GM19035 (cell line): ENCODE data around the gene TUBGCP5.
"Not testable (repeated sequence)": the region's sequence is repeated elsewhere in the genome, so short reads cannot be mapped to it uniquely, and the experiment has no call there.

Experiments
- ATAC-seq: cut with Tn5 transposase; IDR thresholded peaks from one replicate; pipeline ENCODE4 v1.9.1; 2021; ENCODE audit not compliant: unreplicated experiment

Gene TUBGCP5

DNA sequence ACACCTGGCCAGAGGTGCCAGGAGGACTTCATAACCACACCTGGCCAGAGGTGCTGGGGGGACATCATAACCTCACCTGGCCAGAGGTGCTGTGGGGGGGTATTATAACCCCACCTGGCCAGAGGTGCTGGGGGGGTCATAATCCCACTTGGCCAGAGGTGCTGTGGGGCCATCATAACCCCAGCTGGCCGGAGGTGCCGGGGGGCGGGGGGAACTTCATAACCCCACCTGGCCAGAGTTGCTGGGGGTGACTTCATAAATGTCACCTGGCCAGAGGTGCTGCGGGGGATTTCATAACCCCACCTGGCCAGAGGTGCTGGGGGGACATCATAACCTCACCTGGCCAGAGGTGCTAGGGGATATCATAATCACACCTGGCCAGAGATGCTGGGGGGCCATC is 4.2 kb upstream of the TUBGCP5 start:
- not testable (repeated sequence) for ATAC-seq

DNA sequence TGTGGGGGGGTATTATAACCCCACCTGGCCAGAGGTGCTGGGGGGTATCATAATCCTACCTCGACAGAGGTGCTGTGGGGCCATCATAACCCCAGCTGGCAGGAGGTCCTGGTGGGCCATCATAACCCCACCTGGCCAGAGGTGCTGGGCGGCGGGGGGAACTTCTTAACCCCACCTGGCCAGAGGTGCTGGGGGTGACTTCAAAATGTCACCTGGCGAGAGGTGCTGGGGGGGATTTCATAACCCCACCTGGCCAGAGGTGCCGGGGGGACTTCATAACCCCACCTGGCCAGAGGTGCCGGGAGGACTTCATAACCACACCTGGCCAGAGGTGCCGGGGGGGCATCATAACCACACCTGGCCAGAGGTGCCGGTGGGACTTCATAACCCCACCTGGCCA is 2.4 kb upstream of the TUBGCP5 start:
- ATAC-seq, result not testable (repeated sequence)

DNA sequence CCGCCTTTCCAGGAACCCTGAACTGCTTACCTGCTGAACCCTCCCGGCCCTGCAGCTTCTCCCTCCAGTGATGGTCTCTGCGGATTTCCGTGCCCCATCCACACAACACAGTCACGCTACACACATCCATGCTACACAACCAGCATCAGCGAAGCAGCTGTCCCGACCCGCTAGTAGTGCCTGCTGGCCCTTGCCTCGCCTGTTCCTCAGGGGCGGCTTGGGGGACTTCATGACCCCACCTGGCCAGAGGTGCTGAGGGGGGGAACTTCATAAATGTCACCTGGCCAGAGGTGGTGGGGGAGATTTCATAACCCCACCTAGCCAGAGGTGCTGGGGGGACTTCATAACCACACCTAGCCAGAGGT is 530 bp upstream of the TUBGCP5 start:
- no peak for ATAC-seq

DNA sequence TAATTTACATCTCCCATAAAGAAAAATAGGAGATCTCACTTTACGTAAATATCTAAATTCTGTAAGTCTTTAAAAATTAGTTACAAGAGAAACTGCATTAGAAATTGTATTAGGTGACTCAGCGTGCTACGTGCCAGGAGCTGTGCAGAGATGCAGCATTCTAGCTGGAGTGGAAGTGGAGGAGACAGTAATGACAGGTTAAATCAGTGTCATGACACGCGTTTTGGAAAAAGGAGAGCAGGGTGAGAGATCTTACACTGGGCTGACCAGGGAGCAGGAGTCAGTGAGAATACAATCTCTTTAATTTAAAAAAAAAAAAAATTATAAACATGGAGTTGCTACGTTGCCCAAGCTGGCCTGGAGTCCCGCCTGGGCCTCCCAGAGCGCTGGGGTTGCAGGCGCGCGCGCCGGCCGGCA is 635 bp downstream of the TUBGCP5 start:
- peak; percentile 13 for ATAC-seq

DNA sequence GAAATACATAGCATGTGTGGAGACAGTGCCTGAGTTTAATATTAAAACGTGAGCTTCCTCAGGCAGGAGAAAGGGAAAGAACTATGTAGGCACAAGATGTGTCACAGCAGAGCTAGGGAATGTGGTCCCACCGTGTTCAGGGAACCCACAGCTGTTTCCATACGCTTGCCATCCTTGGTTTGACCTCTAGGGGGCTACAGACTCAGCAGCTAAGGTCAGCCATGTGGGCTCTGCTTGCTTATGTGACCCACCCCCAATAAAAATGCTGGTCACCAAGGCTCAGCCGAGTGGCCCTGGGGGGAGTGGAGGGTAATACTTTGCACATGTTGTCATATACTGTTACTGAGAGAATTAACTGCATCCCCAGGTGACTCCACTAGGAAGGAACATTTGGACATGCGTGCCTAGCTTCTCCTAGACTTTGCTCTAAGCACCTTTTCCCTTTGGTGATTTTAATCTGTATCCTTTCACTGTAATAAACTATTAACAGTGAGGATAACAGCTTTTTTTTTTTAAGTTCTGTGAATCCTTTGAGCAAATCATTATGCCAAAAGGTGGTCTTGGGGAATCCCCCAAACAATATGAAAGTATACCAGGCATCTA is 3.3 kb downstream of the TUBGCP5 start:
- no peak for ATAC-seq

DNA sequence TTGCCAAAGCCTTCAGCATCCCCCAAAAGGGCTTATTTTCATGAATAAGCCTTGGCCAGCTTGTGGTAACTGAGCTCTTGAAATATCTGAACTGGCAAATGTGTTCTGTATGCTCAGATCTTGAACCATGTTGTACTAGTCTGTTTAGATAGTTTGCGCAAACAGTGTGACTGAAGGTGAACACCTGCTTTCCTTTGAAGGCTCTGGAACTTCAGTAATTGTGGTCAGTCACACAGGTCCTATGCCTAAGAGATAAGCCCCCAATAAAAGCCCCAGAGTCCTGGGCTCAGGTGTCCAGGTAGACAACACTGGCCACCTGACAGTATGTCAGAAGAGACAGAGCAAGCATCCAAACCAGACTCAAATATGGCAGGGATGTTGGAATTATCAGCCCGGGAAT is 5.4 kb downstream of the TUBGCP5 start:
- no peak for ATAC-seq

DNA sequence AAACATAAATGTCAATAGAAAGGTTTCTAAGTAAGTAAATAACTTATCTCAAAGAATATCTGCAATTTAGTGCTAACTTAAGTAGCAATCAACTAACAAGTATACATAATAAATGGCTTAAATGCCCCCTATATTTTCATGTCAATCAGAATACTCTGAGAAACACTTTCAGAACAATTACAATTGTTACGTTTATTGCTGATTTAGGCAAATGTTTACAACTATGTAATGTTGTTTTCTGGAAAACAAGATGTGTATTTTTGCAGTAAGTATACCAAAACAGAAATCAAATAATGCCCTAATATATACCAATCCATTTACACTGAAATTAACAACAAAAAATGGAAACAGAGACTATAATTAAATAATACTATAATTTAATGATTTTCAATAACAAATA is 13.2 kb downstream of the TUBGCP5 start:
- ATAC-seq, result no peak

DNA sequence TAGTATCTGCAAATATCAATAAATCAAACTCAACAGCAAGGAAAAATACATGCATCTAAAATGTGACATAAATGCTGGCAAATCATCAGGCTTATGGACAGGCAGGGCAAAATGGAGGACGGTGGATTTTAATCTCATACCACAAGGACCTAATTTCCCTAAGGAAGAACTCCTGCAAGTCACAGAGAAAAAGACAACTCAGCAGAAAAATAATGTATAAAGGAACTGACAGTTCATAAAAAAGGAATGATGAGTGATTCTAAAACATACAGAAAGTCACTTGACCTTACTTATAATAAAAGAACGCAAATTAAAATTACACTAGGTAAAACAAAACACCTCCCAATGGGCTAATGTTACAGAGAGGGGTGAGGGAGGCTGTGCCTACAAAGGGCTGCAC is 17.2 kb downstream of the TUBGCP5 start:
- no peak for ATAC-seq

DNA sequence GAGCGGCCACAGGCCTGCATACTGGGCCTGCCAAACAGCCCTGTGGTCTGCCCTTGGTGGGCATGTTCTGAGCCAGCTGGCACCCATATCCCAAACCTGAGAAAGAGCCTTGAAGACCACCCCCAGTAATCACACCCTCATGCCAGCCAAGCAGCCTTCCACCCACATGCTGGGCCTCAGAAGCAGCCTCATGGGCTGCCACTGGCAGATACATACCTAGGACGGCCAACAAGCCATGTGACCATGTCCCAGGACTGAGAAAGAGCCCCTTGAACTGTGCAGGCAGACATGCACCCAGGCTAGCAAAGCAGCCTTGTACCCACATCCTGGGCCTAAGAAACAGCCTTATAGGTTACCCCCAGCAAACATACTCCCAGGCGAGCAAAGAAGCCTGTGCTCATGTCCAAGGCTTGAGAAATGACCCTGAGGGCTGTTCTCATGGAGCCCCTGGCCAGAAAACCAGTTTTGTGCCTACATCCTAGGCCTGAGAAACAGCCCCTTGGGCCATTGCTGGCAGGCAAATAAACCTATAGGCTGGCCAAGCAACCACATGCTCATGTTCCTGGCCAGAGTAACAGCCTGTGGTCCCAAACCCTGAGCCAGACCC is 24.9 kb downstream of the TUBGCP5 start:
- ATAC-seq, result no peak

DNA sequence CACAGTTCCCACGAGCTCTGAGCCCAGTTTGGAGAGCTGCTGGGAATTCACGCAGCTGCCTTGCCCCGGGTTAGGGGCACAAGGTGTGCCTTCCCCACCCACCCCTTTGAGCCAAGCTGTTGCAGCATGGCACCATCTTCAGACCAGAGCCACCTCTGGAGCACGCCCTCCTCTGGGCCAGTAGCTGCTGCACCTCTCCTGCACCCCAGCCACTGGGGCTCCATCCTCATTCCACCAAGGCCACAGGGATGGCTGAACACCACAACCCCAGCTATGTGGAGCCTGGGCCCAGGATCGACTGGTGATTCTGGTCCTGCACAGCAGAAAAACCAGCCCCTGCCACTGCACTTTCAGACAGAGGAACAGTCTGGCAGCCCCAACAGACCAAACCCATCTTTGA is 25.7 kb downstream of the TUBGCP5 start:
- ATAC-seq, result no peak

DNA sequence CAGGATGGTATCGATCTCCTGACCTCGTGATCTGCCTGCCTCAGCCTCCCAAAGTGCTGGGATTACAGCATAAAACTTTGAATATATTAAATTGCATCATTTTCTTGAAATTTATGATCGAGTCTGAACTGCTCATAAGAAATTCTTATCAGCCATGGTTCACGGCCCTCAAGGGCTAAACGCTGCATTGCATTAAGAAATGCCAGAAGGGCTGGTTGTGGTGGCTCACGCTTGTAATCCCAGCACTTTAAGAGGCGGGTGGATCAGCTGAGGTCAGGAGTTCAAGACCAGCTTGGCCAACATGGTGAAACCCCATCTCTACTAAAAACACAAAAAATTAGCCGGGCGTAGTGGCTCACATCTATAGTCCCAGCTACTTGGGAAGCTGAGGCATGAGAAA is 26.8 kb downstream of the TUBGCP5 start:
- ATAC-seq, result not testable (repeated sequence)

DNA sequence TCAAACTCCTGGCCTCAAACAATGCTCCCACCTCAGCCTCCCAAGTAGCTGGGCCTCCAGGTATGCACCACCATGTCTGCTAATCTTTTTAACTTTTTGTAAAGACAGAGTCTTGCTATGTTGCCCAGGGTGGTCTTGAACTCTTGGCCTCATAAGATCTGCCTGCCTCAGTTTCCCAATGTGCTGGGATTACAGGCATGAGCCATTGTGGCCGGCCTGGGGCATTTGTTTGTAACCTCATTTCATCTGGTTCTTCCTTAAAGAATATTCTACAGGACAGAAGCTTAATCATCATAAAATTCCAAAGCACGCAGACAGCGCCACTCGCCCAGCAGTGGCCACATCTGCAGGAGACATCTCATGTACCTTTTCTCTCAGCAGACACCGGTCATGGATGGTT is 35.6 kb downstream of the TUBGCP5 start:
- no peak for ATAC-seq

DNA sequence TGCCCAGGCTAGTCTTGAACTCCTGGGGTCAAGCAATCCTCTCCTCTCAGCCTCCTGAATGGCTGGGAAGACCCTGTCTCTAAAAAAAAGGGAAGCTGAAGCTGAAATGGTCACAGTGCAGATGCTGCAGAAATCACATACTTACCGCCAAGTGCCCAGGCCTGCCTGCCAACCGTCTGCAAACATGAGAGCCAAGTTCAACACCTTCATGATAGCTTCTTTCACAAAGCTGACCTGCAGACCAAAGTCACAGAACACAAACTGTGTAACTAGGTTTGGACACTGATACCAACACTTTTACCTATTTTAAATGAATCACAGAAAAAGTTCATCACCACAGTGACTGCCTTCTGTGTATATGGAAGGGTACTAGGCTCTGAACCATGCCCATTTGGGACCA is 36.4 kb downstream of the TUBGCP5 start:
- no peak for ATAC-seq

DNA sequence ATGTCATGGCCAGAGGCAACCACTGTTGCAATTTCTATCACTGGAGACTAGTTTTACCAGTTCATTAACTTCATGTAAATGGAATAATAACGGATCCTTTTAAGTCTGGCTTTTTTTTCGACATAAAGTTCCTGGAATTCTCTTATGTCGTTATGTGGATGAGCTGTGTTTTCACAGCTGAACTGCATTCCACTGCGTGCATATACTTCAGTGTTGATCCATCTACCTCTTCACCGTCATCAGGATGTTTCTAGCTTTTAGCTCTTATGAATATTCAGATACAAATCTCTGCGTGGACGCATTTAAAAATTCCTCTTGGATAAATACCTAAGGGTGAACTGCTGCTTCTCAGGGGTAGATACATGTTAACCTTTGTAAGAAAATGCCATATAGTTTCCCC is 43.6 kb downstream of the TUBGCP5 start:
- ATAC-seq, result no peak

DNA sequence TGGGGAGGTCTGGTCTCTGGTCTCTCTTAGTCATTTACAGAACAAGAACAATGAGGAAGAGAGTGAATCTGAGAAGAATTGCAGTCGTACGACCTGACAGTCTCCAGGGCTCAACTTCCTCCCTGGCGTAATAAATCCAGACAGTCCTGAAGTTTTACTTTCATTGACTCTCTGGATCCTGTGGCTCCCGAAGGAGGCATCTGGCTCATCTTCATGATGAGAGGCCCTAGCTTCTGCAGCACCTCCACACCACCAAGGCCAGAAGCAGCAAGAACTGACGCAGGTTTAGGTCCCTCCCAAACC is 47.4 kb downstream of the TUBGCP5 start:
- ATAC-seq, result no peak

DNA sequence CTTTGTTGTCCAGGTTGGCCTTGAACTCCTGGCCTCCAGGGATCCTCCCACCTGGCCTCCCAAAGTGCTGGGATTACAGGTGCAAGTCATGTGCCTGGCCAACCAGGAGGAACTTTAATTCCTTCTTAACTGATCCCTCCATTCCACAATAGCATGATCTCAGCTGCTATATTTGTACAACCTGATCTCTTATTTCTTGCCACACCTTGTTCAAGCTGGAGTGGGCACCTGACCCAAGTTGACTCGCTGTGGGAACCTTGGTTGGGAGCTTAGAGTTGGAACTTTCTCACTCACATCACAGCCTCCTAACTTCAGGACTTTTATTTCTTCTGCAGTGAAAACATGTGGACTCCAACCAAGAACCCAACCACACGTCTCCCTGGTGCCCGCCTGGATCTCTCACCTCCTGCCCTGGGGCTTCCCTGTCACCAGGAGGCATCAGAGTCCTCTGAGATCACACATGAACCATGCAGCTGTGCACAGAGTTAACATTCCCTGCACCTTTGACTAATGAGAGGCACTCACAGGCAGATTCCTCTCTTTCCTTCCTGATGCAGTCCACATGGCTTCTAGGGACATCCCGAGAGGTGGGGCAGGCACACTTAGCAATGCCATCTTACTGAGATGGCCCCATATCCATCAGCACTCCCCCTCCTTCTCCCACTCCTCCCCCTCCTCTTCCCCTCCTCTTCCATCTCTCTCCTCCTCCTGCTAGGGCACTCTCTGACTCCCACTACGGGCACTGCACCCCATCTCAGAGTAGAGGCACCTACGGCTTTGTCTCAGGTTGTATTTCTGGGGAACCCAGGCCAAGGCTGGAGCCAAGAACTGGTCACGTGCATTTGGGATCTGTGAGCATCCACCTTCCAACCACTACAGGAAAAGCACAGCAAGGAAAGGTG is 49.5 kb downstream of the TUBGCP5 start:
- no peak for ATAC-seq

DNA sequence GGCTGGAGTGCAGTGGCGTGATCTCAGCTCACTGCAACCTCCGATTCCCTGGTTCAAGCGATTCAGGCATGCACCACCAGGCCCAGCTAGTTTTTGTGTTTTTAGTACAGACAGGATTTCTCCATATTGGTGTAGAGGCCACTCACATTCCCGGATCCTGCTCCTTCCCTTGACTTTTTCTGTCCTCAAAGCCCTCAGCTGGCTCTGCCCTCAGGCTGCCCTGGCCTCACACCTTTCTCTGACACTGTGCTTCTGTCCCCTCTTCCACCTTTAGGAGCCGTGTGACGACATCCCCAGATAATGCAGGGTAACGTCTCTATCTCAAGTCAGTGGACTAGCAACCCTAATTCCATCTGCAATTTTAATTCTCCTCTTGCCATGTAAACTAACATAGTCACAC is 50.6 kb downstream of the TUBGCP5 start:
- ATAC-seq, result no peak

DNA sequence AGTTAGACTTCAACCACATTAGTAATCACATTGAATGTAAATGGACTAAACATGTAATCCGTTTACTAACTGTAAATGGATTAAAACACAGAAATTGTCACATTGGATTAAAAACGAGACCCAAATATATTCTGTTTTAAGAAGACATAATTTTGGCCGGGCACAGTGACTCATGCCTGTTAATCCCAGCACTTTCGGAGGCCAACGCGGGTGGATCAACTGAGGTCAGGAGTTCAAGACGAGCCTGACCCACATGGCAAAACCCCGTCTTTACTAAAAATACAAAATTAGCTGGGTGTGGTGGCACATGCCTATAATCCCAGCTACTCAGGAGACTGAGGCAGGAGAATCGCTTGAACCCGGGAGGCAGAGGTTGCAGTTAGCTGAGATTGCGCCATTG is 57.4 kb downstream of the TUBGCP5 start:
- ATAC-seq, result not testable (repeated sequence)

DNA sequence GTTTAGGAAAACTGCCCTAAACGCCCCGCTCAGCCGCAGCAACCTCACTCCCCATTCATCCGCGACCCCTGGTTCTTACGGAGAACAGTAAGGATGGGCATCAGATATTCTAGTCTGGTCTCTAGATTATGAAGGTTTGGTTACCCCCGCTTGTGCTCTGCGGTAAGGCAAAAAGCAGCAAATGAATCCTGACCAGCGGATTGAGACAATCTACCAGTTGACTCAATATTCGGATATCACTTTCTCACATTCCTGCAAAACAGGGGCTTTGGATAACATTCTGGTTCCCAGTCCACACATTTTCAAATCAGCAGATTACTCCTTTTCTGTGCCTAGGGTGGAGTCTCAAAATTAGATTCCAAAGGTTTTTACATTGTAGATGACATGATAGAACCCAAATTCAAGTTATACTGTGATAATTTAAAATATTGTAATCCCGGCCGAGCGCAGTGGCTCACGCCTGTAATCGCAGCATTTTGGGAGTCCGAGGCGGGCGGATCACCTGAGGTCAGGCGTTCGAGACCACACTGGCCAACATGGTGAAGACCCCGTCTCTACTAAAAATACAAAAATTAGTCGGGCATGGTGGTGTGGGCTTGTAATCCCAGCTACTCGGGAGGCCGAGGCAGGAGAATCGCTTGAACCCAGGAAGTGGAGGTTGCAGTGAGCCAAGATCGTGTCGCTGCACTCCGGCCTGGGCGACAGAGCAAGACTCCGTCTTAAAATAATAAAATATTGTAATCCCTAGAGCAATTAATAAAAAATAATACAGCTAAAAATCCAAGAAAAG is 58.1 kb downstream of the TUBGCP5 start:
- no peak for ATAC-seq

DNA sequence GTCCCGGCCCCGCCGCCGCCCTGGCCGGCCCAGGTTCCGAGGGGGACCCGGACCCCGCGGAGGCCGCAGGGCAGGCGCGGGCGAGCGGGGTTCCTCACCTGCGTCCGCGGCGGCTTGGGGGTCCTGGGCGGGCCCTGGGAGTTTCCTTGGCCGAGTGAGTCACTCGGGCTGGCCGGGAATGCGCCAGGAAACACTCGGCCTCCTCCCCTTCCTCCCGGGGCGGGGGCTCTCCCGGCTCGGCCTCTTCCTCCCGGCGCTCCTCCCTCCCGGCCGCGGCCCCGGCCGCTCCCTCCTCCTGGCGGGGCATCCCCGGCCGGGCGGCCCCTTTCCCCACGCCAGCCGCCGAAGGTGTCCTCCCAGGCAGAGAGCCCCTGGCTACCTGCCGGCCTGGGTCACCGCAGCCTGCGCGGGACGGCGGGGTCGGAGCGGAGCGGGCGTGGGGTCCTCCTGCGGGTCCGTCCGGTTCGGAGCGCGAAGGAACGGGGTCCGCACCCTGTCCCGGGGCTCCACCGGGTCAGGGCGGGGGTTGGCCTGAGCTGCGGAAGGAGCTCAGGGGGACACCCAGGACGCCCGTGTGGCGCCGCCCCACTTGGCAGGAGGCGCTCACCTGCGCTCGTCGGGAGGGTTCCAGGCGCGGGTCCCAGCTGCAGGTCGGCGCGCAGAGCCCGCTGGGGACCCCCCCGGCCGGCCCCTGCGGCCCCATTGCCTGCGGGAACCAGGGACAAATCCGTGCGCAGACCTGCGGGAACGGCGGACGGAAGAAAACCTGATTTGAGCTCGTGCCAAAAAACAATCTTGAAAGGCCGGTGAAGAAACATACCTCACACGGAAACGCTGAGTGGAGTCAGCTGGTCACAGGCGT is 58.9 kb downstream of the TUBGCP5 start, which contains the start of gene CYFIP1:
Gene CYFIP1, minus strand, starts transcription at position 180 of the 862 bp plus-strand sequence. CDS start 33,083 bp downstream, outside the sequence.
- peak; percentile 54 for ATAC-seq
